ENCODE results near the gene DOCK2. TPM values are rescaled to one million over a fixed set of nuclear protein-coding genes. Genes with fewer than 3 reads are reported as not detected.

DOCK2 gene
- total RNA-seq, 1 experiment from 2014 or later: not detected

DNA sequence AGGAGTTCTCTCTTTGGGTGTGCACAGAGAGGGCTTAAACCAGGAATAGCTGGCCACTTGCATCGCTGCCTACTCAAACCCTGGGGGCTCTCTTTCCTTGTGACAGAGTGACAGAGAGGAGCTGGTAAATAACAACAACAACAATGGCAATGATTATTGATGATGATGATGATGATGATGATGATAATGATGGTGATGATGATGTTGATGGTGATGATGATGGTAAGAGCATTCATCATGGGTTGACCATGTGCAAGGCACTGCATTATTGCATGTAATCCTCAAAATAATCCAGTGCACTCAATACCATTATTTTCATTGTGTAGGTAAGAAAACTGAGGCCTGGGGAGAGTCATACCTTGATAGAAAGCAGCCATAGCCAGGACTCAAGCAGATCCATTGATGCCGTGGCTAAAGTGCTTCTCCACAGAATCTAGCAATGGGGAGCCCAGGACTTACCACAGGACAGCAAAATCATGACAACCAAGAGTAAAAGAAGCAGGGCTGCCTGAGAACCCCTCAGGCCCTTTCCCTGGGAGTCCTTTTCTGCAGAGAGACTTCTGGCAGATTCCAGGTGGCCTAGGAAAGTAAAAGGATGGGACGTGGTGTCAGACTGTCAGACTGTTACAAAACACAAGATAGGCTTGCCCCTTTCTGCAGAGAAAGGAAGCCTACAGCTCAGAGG is 473.5 kb downstream of the DOCK2 start:
- intact Hi-C loops (cut with micrococcal nuclease; ENCODE audit: unreplicated experiment): no loop called here
- CTCF ChIA-PET: no interaction called here

DNA sequence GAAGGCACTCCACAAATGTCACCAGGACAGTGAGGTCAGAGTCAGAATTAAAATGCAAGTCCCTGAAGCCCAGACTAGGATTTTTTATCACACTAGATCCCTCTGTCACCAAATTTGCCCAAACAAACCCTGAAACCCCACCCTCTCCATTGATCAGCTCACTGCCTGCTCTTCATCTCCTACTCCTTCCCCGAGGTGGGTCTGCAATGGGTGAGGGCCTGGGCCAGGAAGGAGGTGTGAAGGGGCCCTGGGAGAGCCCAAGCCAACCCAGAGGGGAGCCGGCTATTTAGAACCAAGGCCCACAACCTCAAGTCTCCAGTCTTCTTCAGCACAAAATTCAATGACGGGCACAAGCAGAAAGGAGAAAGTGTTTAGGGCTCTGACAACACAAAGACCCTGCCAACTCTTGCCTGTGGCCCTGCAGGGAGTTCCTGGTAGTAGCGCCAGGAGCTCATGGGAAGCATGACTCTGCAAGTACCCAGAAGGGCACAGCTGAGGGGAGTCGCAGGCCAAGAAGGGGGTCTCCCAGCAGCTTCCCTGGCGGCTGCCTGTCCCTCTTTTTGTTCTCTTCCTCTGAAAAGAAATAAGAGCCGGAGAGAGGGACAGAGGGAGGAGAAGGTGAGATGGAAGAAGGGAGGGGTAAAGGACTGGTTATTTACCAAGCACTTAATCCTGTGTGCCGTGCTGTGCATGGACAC is 474.2 kb downstream of the DOCK2 start:
- Mint-ChIP-seq H3K4me3 (ENCODE audit: low read depth, unreplicated experiment) (no peak overlapping the region), H3K36me3 (ENCODE audit: insufficient read depth, unreplicated experiment) (no peaks in the 10 kb centered on the region), H3K4me1 (ENCODE audit: low read depth, unreplicated experiment) (no peaks in the 10 kb centered on the region), H3K9me3 (ENCODE audit: low read depth, unreplicated experiment) (peaks cover 3% of the 10 kb centered on the region), H3K27me3 (ENCODE audit: unreplicated experiment) (peaks cover 20% of the 10 kb centered on the region), H3K27ac (ENCODE audit: unreplicated experiment) (no peak overlapping the region)
- CTCF ChIA-PET: no interaction called here
- no peak for DNase-seq
- TF ChIP-seq CTCF (IDR thresholded peaks at IDR 0.05; ENCODE audit: unreplicated experiment): no peak
- intact Hi-C loops (cut with micrococcal nuclease; ENCODE audit: unreplicated experiment): no loop called here
- BruUV-seq (replicated peaks): no TSS peak

More for the DNA sequence above, 473.5 kb downstream of the DOCK2 start:
- DNase-seq: no peak
- TF ChIP-seq CTCF (IDR thresholded peaks at IDR 0.05; ENCODE audit: unreplicated experiment): no peak
- Mint-ChIP-seq H3K9me3 (ENCODE audit: low read depth, unreplicated experiment) (no peaks in the 10 kb centered on the region), H3K27me3 (ENCODE audit: unreplicated experiment) (peaks cover 25% of the 10 kb centered on the region), H3K4me1 (ENCODE audit: low read depth, unreplicated experiment) (peaks cover 2% of the 10 kb centered on the region), H3K36me3 (ENCODE audit: insufficient read depth, unreplicated experiment) (no peaks in the 10 kb centered on the region), H3K27ac (ENCODE audit: unreplicated experiment) (no peak overlapping the region), H3K4me3 (ENCODE audit: low read depth, unreplicated experiment) (no peak overlapping the region)
- no TSS peak for BruUV-seq (replicated peaks)

DNA sequence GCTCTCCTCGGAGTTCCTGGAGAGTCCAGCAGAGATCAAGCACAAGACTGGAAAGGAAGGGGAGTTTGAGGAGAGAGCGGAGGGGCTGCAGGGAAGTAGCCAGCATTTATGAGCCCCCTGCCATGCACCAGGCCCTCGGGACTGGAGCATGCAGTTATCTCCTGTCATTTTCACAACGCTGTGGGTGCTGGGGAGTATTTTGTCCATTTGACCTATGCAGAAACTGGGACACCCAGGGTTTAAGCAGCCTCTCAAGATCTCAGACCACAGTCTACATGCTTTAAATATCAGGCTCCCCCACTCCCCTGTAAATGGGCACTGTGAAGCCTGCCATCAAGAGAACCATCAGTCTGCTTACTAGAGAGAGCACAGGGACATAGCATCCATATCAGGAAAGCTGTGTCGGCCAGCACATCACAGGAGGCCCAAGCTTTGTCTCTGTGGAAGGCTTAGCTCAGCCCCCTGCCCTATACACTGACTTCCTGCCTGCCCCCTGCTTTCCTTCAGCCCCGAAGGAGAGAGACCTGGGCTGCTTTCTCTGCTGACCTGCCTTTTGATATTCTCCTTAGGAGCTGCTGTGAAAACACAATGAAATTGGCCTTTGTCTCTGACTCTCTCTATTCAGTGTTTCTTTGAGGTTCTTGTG is 475.9 kb downstream of the DOCK2 start:
- TF ChIP-seq CTCF (IDR thresholded peaks at IDR 0.05; ENCODE audit: unreplicated experiment): no peak
- intact Hi-C loops (cut with micrococcal nuclease; ENCODE audit: unreplicated experiment): no loop called here

GRCh38 chr5:170113522-170113900 is 476.4 kb downstream of the DOCK2 start:
- H3K9me3 Mint-ChIP-seq (ENCODE audit: low read depth, unreplicated experiment): peaks cover 3% of the 10 kb centered on the region
- no peak for TF ChIP-seq CTCF (IDR thresholded peaks at IDR 0.05; ENCODE audit: unreplicated experiment)
- CTCF ChIA-PET: no interaction called here
- DNase-seq: no peak
- no peak overlapping the region for H3K27ac Mint-ChIP-seq (ENCODE audit: unreplicated experiment)
- H3K4me3 Mint-ChIP-seq (ENCODE audit: low read depth, unreplicated experiment): no peak overlapping the region
- no peaks in the 10 kb centered on the region for H3K36me3 Mint-ChIP-seq (ENCODE audit: insufficient read depth, unreplicated experiment)
- H3K4me1 Mint-ChIP-seq (ENCODE audit: low read depth, unreplicated experiment): no peaks in the 10 kb centered on the region
- intact Hi-C loops (cut with micrococcal nuclease; ENCODE audit: unreplicated experiment): no loop called here
- BruUV-seq (replicated peaks): no TSS peak
- H3K27me3 Mint-ChIP-seq (ENCODE audit: unreplicated experiment): peaks cover 20% of the 10 kb centered on the region

More for the DNA sequence above, 475.9 kb downstream of the DOCK2 start:
- CTCF ChIA-PET: no interaction called here
- Mint-ChIP-seq H3K4me3 (ENCODE audit: low read depth, unreplicated experiment) (no peak overlapping the region), H3K4me1 (ENCODE audit: low read depth, unreplicated experiment) (no peaks in the 10 kb centered on the region), H3K27ac (ENCODE audit: unreplicated experiment) (no peak overlapping the region), H3K9me3 (ENCODE audit: low read depth, unreplicated experiment) (peaks cover 3% of the 10 kb centered on the region), H3K27me3 (ENCODE audit: unreplicated experiment) (peaks cover 20% of the 10 kb centered on the region), H3K36me3 (ENCODE audit: insufficient read depth, unreplicated experiment) (no peaks in the 10 kb centered on the region)
- no peak for DNase-seq
- BruUV-seq (replicated peaks): no TSS peak

Data from Calu3 (cell line).